Measurements from ENCODE around the gene MLLT3. TPM values are rescaled to one million over a fixed set of nuclear protein-coding genes. Genes with fewer than 3 reads are reported as not detected.

The MLLT3 gene
- total and polyA plus RNA-seq, 2 donors (not counting 3 experiments of a cell fraction or from before 2014, with no cell fraction given) = 6.1 to 10.0 TPM

GRCh38 chr9:20351715-20352114, 270.6 kb downstream of the MLLT3 start:
- no peak overlapping the region for H3K4me2 ChIP-seq (ENCODE audit: insufficient read depth, low read length)
- H3K36me3 ChIP-seq (ENCODE audit: control insufficient read depth in 2 of 2, extremely low read depth in 1 of 2, insufficient read depth in 2 of 2, low read length in 2 of 2) = no peaks in the 10 kb centered on the region
- H3K4me1 ChIP-seq (ENCODE audit: control insufficient read depth, extremely low read depth, insufficient read depth, low read length) = peaks cover 10% of the 10 kb centered on the region
- H3K27ac ChIP-seq (ENCODE audit: insufficient read depth, low read depth, low read length) = no peak overlapping the region
- DNase-seq (ENCODE audit: low read depth, low spot score) = no peak
- H3K9me1 ChIP-seq (replicated peaks; ENCODE audit: control insufficient read depth, extremely low read depth, insufficient read depth, low read length) = no peaks in the 10 kb centered on the region
- no peak overlapping the region for H3K4me3 ChIP-seq (replicated peaks in 1 of 3; ENCODE audit: insufficient read depth in 1 of 3, low read depth in 1 of 3, low read length in 3 of 3)
- dilution Hi-C loops (cut with MboI; ENCODE audit: extremely low pct_ligation_motif_present, low sequenced_read_pairs) (no loop called here), intact Hi-C loops (cut with micrococcal nuclease) (no loop called here)
- H4K20me1 ChIP-seq (replicated peaks; ENCODE audit: control insufficient read depth, extremely low read depth, insufficient read depth, low read length) = no peaks in the 10 kb centered on the region
- no peak overlapping the region for H2AFZ ChIP-seq (ENCODE audit: low read depth, low read length)
- no peak for TF ChIP-seq GATA2 (IDR thresholded peaks at IDR 0.05; ENCODE audit: insufficient read depth, insufficient read length, low read depth, low read length)
- BruUV-seq (replicated peaks) = no TSS peak
- H3K9me3 ChIP-seq (replicated peaks; ENCODE audit: control insufficient read depth, insufficient read depth, low read length) = no peaks in the 10 kb centered on the region
- ChIA-PET CTCF (no interaction called here), POLR2A (no interaction called here)
- no peak overlapping the region for H3K9ac ChIP-seq (replicated peaks; ENCODE audit: extremely low read depth, insufficient read depth, low read length)
- no peak for FAIRE-seq
- H3K79me2 ChIP-seq (ENCODE audit: control insufficient read depth, insufficient read depth, low read length) = no peaks in the 10 kb centered on the region
- H3K27me3 ChIP-seq (ENCODE audit: control insufficient read depth in 2 of 2, insufficient read depth in 2 of 2, low read length in 2 of 2) = no peaks in the 10 kb centered on the region

GRCh38 chr9:20349568-20349967, 272.7 kb downstream of the MLLT3 start:
- ChIA-PET POLR2A (no interaction called here), CTCF (no interaction called here)
- Histone ChIP-seq H3K4me1 (ENCODE audit: control insufficient read depth, extremely low read depth, insufficient read depth, low read length) (no peaks in the 10 kb centered on the region), H3K27me3 (ENCODE audit: control insufficient read depth in 2 of 2, insufficient read depth in 2 of 2, low read length in 2 of 2) (no peaks in the 10 kb centered on the region), H3K36me3 (ENCODE audit: control insufficient read depth in 2 of 2, extremely low read depth in 1 of 2, insufficient read depth in 2 of 2, low read length in 2 of 2) (no peaks in the 10 kb centered on the region), H4K20me1 (replicated peaks; ENCODE audit: control insufficient read depth, extremely low read depth, insufficient read depth, low read length) (no peaks in the 10 kb centered on the region), H2AFZ (ENCODE audit: low read depth, low read length) (no peak overlapping the region), H3K9me1 (replicated peaks; ENCODE audit: control insufficient read depth, extremely low read depth, insufficient read depth, low read length) (no peaks in the 10 kb centered on the region), H3K9me3 (replicated peaks; ENCODE audit: control insufficient read depth, insufficient read depth, low read length) (no peaks in the 10 kb centered on the region), H3K4me3 (replicated peaks in 1 of 3; ENCODE audit: insufficient read depth in 1 of 3, low read depth in 1 of 3, low read length in 3 of 3) (no peak overlapping the region), H3K4me2 (ENCODE audit: insufficient read depth, low read length) (no peak overlapping the region), H3K79me2 (ENCODE audit: control insufficient read depth, insufficient read depth, low read length) (no peaks in the 10 kb centered on the region), H3K9ac (replicated peaks; ENCODE audit: extremely low read depth, insufficient read depth, low read length) (no peak overlapping the region), H3K27ac (ENCODE audit: insufficient read depth, low read depth, low read length) (no peak overlapping the region)
- intact Hi-C loops (cut with micrococcal nuclease) = no loop called here
- no peak for DNase-seq (ENCODE audit: low read depth, low spot score)
- dilution Hi-C loops (cut with MboI; ENCODE audit: extremely low pct_ligation_motif_present, low sequenced_read_pairs) = no loop called here
- BruUV-seq (replicated peaks) = no TSS peak
- FAIRE-seq = no peak
- TF ChIP-seq GATA2 (IDR thresholded peaks at IDR 0.05; ENCODE audit: insufficient read depth, insufficient read length, low read depth, low read length) = no peak
- TF ChIP-seq MYC (IDR thresholded peaks at IDR 0.05; ENCODE audit: low read depth, low read length) = no peak
- TF ChIP-seq POLR2AphosphoS5 (IDR thresholded peaks at IDR 0.05; ENCODE audit: insufficient read depth, low read depth, low read length) = no peak

All from endothelial cell of umbilical vein (primary cell).